C4-2B (cell line): ENCODE data around the gene PORCN.

Experiments used
- ZFX ChIP-seq: fragments of 450-650 bp; IDR thresholded peaks from 2 replicates; pipeline ENCODE4 v1.6.1; 2017
- TF ChIP-seq, protein P1 (sequence below): fragments of 450-650 bp; conservative IDR thresholded peaks from 2 replicates; pipeline ENCODE4 v1.5.1; 2017; ENCODE audit warnings: mild to moderate bottlenecking

DNA sequence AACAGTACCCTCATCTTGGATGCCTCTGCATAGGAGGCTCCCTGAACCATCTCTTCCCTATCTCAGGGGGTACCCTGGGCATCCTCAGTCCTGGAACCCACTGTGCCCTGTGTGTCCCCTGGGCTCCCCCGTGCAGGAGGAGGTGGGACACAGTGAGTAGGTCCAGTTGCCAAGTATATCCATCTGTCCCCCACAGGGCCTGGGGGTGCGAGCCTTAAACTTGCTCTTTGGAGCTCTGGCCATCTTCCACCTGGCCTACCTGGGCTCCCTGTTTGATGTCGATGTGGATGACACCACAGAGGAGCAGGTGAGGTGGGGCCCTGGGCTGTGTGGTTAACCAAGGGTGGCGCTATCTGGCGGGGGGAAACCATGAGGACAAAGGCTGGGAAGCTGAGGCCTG is 8.2 kb downstream of the PORCN start:
- TF ChIP-seq, protein P1, sequence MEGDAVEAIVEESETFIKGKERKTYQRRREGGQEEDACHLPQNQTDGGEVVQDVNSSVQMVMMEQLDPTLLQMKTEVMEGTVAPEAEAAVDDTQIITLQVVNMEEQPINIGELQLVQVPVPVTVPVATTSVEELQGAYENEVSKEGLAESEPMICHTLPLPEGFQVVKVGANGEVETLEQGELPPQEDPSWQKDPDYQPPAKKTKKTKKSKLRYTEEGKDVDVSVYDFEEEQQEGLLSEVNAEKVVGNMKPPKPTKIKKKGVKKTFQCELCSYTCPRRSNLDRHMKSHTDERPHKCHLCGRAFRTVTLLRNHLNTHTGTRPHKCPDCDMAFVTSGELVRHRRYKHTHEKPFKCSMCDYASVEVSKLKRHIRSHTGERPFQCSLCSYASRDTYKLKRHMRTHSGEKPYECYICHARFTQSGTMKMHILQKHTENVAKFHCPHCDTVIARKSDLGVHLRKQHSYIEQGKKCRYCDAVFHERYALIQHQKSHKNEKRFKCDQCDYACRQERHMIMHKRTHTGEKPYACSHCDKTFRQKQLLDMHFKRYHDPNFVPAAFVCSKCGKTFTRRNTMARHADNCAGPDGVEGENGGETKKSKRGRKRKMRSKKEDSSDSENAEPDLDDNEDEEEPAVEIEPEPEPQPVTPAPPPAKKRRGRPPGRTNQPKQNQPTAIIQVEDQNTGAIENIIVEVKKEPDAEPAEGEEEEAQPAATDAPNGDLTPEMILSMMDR: no peak
- TF ChIP-seq ZFX: no peak
